Measurements from ENCODE around the gene QSOX1.

- TF ChIP-seq CTCF (IDR thresholded peaks at IDR 0.05; ENCODE audit: poor library complexity) (no peak), EZH2 (IDR thresholded peaks at IDR 0.05; ENCODE audit: borderline replicate concordance) (no peak), EZH2phosphoT487 (IDR thresholded peaks at IDR 0.05; ENCODE audit: low read depth, severe bottlenecking, unreplicated experiment) (no peak)
Observed at GRCh38 chr1:180136968-180137356, 17.7 kb upstream of the QSOX1 start.

Data from hepatocyte (in vitro differentiated cells).